IPS-18c (cell line): ENCODE data around the gene VASH1.
"Not testable (repeated sequence)": the region's sequence is repeated elsewhere in the genome, so short reads cannot be mapped to it uniquely, and the experiment has no call there.

ENCODE experiments used
- H3K4me3 ChIP-seq: 2 replicates; pipeline ENCODE4 v1.7.0; 2013; ENCODE audit warnings: low read depth, mild to moderate bottlenecking, low read length, moderate library complexity; ENCODE audit not compliant: insufficient read depth
- H3K9me3 ChIP-seq: one replicate; pipeline ENCODE4 v1.6.1; 2013; ENCODE audit warnings: mild to moderate bottlenecking, low read length, moderate library complexity; ENCODE audit not compliant: control insufficient read depth, insufficient read depth

The VASH1 gene

GRCh38 chr14:76729953-76730505 is 31.2 kb upstream of the VASH1 start:
- H3K4me3 ChIP-seq = no peak overlapping the region

GRCh38 chr14:76734501-76734900 is 26.8 kb upstream of the VASH1 start:
- H3K4me3 ChIP-seq, H3K9me3 ChIP-seq: not testable (repeated sequence)

More at GRCh38 chr14:76729953-76730505, 31.2 kb upstream of the VASH1 start:
- no peaks in the 10 kb centered on the region for H3K9me3 ChIP-seq

- no peak overlapping the region for H3K4me3 ChIP-seq
Measured at GRCh38 chr14:76736514-76736913, 24.8 kb upstream of the VASH1 start.

GRCh38 chr14:76741074-76741473 is 20.2 kb upstream of the VASH1 start:
- H3K4me3 ChIP-seq = no peak overlapping the region

More at GRCh38 chr14:76736514-76736913, 24.8 kb upstream of the VASH1 start:
- H3K9me3 ChIP-seq = peaks cover 2% of the 10 kb centered on the region

GRCh38 chr14:76742185-76742584 is 19.1 kb upstream of the VASH1 start:
- Histone ChIP-seq H3K9me3 (peaks cover 6% of the 10 kb centered on the region), H3K4me3 (no peak overlapping the region)

More at GRCh38 chr14:76741074-76741473, 20.2 kb upstream of the VASH1 start:
- H3K9me3 ChIP-seq = peaks cover 6% of the 10 kb centered on the region

- Histone ChIP-seq H3K9me3 (peaks cover 6% of the 10 kb centered on the region), H3K4me3 (no peak overlapping the region)
Measured at GRCh38 chr14:76742966-76743365, 18.3 kb upstream of the VASH1 start.

GRCh38 chr14:76752744-76753143 is 8.5 kb upstream of the VASH1 start:
- no peak overlapping the region for H3K4me3 ChIP-seq
- no peaks in the 10 kb centered on the region for H3K9me3 ChIP-seq

- Histone ChIP-seq H3K4me3 (no peak overlapping the region), H3K9me3 (no peaks in the 10 kb centered on the region)
Measured at GRCh38 chr14:76753541-76754198, 7.6 kb upstream of the VASH1 start.

GRCh38 chr14:76754586-76754985 is 6.7 kb upstream of the VASH1 start:
- no peak overlapping the region for H3K4me3 ChIP-seq
- no peaks in the 10 kb centered on the region for H3K9me3 ChIP-seq

GRCh38 chr14:76755610-76756370 is 5.5 kb upstream of the VASH1 start:
- H3K4me3 ChIP-seq = no peak overlapping the region
- H3K9me3 ChIP-seq = no peaks in the 10 kb centered on the region

GRCh38 chr14:76756371-76756750 is 4.9 kb upstream of the VASH1 start:
- Histone ChIP-seq H3K4me3 (no peak overlapping the region), H3K9me3 (no peaks in the 10 kb centered on the region)

GRCh38 chr14:76759589-76759988 is 1.7 kb upstream of the VASH1 start:
- Histone ChIP-seq H3K9me3 (no peaks in the 10 kb centered on the region), H3K4me3 (no peak overlapping the region)

GRCh38 chr14:76760331-76761135 is 735 bp upstream of the VASH1 start:
- H3K9me3 ChIP-seq = no peaks in the 10 kb centered on the region
- peak overlapping the region; percentile 69 for H3K4me3 ChIP-seq

GRCh38 chr14:76761960-76762410 is 717 bp downstream of the VASH1 start:
- Histone ChIP-seq H3K4me3 (peak overlapping the region; percentile 69), H3K9me3 (no peaks in the 10 kb centered on the region)

- Histone ChIP-seq H3K9me3 (no peaks in the 10 kb centered on the region), H3K4me3 (peak overlapping the region; percentile 69)
Measured at GRCh38 chr14:76762411-76763095, 1.3 kb downstream of the VASH1 start.

- Histone ChIP-seq H3K4me3 (no peak overlapping the region), H3K9me3 (no peaks in the 10 kb centered on the region)
Measured at GRCh38 chr14:76763096-76764041, 2.1 kb downstream of the VASH1 start.
